GM12892 (cell line): ENCODE measurements around the gene LY86.

Experiments used
- POLR2A ChIP-seq: IDR thresholded peaks from 2 replicates; pipeline ENCODE4 v1.6.1; 2011; ENCODE audit warnings: low read depth, low read length, control low read depth
- POLR2AphosphoS5 ChIP-seq: IDR thresholded peaks from 2 replicates; pipeline ENCODE4 v1.6.1; 2011; ENCODE audit warnings: low read depth, low read length, control low read depth
- TAF1 ChIP-seq: IDR thresholded peaks from 2 replicates; pipeline ENCODE4 v1.6.1; 2011; ENCODE audit warnings: low read depth, mild to moderate bottlenecking, control low read depth, low read length, borderline replicate concordance

- no peak for TF ChIP-seq POLR2A
- no peak for TF ChIP-seq POLR2AphosphoS5
- TF ChIP-seq TAF1, result no peak
Observed at GRCh38 chr6:6620766-6621425, 32.4 kb downstream of the LY86 start.
